Endodermal cell (in vitro differentiated cells): ENCODE data around the gene SNRNP40. TPM values are rescaled to one million over a fixed set of nuclear protein-coding genes. Genes with fewer than 3 reads are reported as not detected.
A peak's percentile ranks its signal among the peaks of the same experiment; 100 is the strongest.

Source experiments
- DNase-seq: peaks from one replicate; pipeline ENCODE4 v3.0.0-alpha.2; 2017
- H3K27ac ChIP-seq: 2 replicates; pipeline ENCODE4 v1.5.1; 2013; ENCODE audit warnings: mild to moderate bottlenecking, low read depth, low read length, moderate library complexity
- H3K27me3 ChIP-seq: 2 replicates; pipeline ENCODE4 v1.6.1; 2013; ENCODE audit warnings: mild to moderate bottlenecking, low read length, moderate library complexity; ENCODE audit not compliant: insufficient read depth, control insufficient read depth, poor library complexity, severe bottlenecking
- H3K36me3 ChIP-seq: 2 replicates; pipeline ENCODE4 v1.7.0; 2013; ENCODE audit warnings: mild to moderate bottlenecking, low read length, moderate library complexity; ENCODE audit not compliant: control insufficient read depth, insufficient read depth
- H3K4me1 ChIP-seq: one replicate; pipeline ENCODE4 v1.7.0; 2013; ENCODE audit warnings: low read length; ENCODE audit not compliant: control insufficient read depth, insufficient read depth
- H3K4me3 ChIP-seq: 2 replicates; pipeline ENCODE4 v1.5.1; 2013; ENCODE audit warnings: mild to moderate bottlenecking, low read length, moderate library complexity
- H3K9ac ChIP-seq: 2 replicates; pipeline ENCODE4 v1.6.1; 2013; ENCODE audit warnings: mild to moderate bottlenecking, low read length, moderate library complexity; ENCODE audit not compliant: poor library complexity, severe bottlenecking; ENCODE audit errors: extremely low read depth
- H3K9me3 ChIP-seq: 2 replicates; pipeline ENCODE4 v1.6.1; 2013; ENCODE audit warnings: mild to moderate bottlenecking, low read length, moderate library complexity; ENCODE audit not compliant: control insufficient read depth
- H3K27ac Mint-ChIP-seq: 2 replicates; pipeline ENCODE4 v1.8.0; 2020; ENCODE audit warnings: mixed read lengths
- H3K27me3 Mint-ChIP-seq: 2 replicates; pipeline ENCODE4 v1.8.0; 2021; ENCODE audit warnings: mild to moderate bottlenecking, mixed read lengths; ENCODE audit not compliant: insufficient read depth
- H3K36me3 Mint-ChIP-seq: 2 replicates; pipeline ENCODE4 v1.8.0; 2020; ENCODE audit warnings: low read depth, mixed read lengths
- H3K4me1 Mint-ChIP-seq: 2 replicates; pipeline ENCODE4 v1.8.0; 2020; ENCODE audit warnings: mixed read lengths
- H3K4me3 Mint-ChIP-seq: 2 replicates; pipeline ENCODE4 v1.8.0; 2020; ENCODE audit warnings: mild to moderate bottlenecking, moderate library complexity, mixed read lengths
- H3K9me3 Mint-ChIP-seq: 2 replicates; pipeline ENCODE4 v1.8.0; 2020; ENCODE audit warnings: mild to moderate bottlenecking, mixed read lengths
- CTCF ChIP-seq: fragments of 200-600 bp; sonication (generic); conservative IDR thresholded peaks from 2 replicates; pipeline ENCODE4 v1.5.0; 2021; ENCODE audit warnings: antibody characterized with exemption, mild to moderate bottlenecking
- WGBS, 2 experiments: methylation state at CpG; one replicate each; pipeline versions ENCODE4 v1.1.5 to v1.1.7; 2013; ENCODE audit warnings: missing lambda C conversion rate in 2 of 2, mixed read lengths in 1 of 2; ENCODE audit not compliant: insufficient coverage in 1 of 2, insufficient read length in 1 of 2; 5-methylcytosine and 5-hydroxymethylcytosine counted together
- total RNA-seq, 2 donors: library from RNA; stranded (reverse); fragmentation: NEBNext Ultra II Directional in 1 of 2; extraction: Animal tissue kit (Norgen Biotek cat#: 25700) in 1 of 2; gene quantifications; 2 replicates in 1 of 2; 3 replicates in 1 of 2; pipeline ENCODE4 v1.2.1, GENCODE V29; 2021

The SNRNP40 gene
- total RNA-seq, 2 donors from 2014 or later: 98.6 to 141 TPM

GRCh38 chr1:31273619-31274018, 23.0 kb downstream of the SNRNP40 start:
- Histone ChIP-seq H3K27ac (no peak overlapping the region), H3K27me3 (no peaks in the 10 kb centered on the region), H3K9me3 (no peaks in the 10 kb centered on the region), H3K4me1 (no peaks in the 10 kb centered on the region), H3K36me3 (peaks cover 86% of the 10 kb centered on the region), H3K4me3 (no peak overlapping the region), H3K9ac (no peak overlapping the region)
- Mint-ChIP-seq H3K9me3 (no peaks in the 10 kb centered on the region), H3K4me1 (no peaks in the 10 kb centered on the region), H3K36me3 (peaks cover 62% of the 10 kb centered on the region), H3K27ac (peak overlapping the region; percentile 0), H3K27me3 (no peaks in the 10 kb centered on the region), H3K4me3 (no peak overlapping the region)
- 88 to 90% methylated on average over 2 of the region's 2 CpGs for WGBS, 2 experiments
- DNase-seq: no peak
- TF ChIP-seq CTCF: no peak

- 90 to 100% methylated on average over 1 to 3 of the region's 3 CpGs for WGBS, 2 experiments
- Histone ChIP-seq H3K27me3 (no peaks in the 10 kb centered on the region), H3K36me3 (peaks cover 84% of the 10 kb centered on the region), H3K9ac (no peak overlapping the region), H3K4me1 (no peaks in the 10 kb centered on the region), H3K9me3 (no peaks in the 10 kb centered on the region), H3K4me3 (no peak overlapping the region), H3K27ac (no peak overlapping the region)
- Mint-ChIP-seq H3K27me3 (no peaks in the 10 kb centered on the region), H3K9me3 (no peaks in the 10 kb centered on the region), H3K27ac (no peak overlapping the region), H3K4me1 (no peaks in the 10 kb centered on the region), H3K36me3 (peaks cover 62% of the 10 kb centered on the region), H3K4me3 (no peak overlapping the region)
- no peak for TF ChIP-seq CTCF
- DNase-seq: no peak
Observed at GRCh38 chr1:31272369-31272768, 24.2 kb downstream of the SNRNP40 start.

- no peaks in the 10 kb centered on the region for H3K4me1 Mint-ChIP-seq
- Histone ChIP-seq H3K27ac (no peak overlapping the region), H3K9me3 (no peaks in the 10 kb centered on the region), H3K27me3 (no peaks in the 10 kb centered on the region), H3K4me3 (no peak overlapping the region), H3K9ac (no peak overlapping the region), H3K36me3 (peaks cover 91% of the 10 kb centered on the region), H3K4me1 (no peaks in the 10 kb centered on the region)
- no peak overlapping the region for H3K27ac Mint-ChIP-seq
- no peaks in the 10 kb centered on the region for H3K9me3 Mint-ChIP-seq
- no peaks in the 10 kb centered on the region for H3K27me3 Mint-ChIP-seq
- no peak for DNase-seq
- no peak for TF ChIP-seq CTCF
- 95 to 96% methylated on average over 2 of the region's 2 CpGs for WGBS, 2 experiments
- no peak overlapping the region for H3K4me3 Mint-ChIP-seq
- peaks cover 84% of the 10 kb centered on the region for H3K36me3 Mint-ChIP-seq
Observed at GRCh38 chr1:31266547-31266946, 30.0 kb downstream of the SNRNP40 start.
